Measurements from ENCODE around the gene METTL8.
"Not testable (repeated sequence)": the region's sequence is repeated elsewhere in the genome, so short reads cannot be mapped to it uniquely, and the experiment has no call there.

The METTL8 gene

DNA sequence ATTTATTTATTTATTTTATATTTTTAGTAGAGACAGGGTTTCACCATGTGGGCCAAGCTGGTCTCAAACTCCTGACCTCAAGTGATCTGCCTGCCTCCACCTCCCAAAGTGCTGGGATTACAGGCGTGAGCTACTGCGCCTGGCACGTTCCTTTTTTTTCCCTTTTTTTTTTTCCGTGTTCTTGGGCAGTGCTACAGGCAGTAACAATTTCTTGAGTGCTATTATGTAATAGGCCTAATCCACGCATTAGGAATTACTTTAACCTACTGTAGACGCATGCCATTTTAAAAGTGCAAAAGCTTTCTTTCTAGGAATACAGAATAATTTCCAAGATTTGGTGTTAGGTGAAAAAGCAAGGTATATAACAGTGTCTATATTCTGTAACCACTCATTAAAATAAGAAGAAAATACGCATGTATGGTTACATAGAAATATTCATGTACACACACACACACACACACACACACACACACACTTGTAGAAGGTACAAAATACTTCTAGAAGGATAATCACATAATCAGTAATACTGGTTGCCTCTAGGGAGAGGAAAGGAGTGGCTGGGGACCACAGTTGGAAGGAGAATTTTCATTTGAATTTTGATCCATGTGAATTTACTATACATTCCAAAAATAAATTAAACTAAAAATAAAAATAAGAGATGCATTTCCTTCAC, 92.3 kb downstream of the METTL8 start:
- no peak for DNase-seq

DNA sequence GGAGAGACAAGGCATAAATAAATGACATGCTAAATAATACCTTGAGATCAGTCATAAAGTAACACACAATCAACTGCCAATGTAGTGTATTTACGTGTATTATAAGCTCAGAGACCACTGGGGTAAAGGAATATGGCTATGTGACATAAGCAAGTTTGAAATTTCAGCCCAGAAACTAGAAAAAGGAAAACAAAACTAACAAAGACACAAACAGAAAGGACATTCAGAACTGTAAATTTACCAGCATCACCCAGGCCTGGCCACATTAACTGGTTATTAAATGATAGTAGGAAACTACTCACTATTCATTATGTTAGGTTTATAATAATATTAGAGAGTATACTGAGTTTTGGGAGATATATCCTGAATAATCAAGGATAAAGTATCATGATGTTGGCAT, 98.8 kb downstream of the METTL8 start:
- no peak for DNase-seq

DNA sequence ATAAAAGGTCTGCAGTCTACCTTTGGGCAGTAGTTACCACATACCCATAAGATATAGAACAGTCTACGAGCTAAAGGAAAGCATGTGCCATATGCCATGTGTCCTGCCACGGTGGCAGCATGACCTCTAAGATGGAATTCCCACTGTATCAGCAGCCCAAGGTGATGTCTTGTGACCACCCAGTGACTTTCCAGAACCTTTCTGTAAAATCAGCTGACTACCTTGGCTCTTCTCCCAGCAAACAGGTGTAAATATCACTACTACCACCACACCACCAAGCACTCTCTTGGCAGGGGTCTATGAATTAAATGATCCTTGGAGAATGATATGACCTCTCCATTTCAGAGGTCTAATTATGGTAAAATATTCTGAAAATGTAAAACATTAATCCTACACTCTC, 99.6 kb downstream of the METTL8 start:
- no peak for DNase-seq

DNA sequence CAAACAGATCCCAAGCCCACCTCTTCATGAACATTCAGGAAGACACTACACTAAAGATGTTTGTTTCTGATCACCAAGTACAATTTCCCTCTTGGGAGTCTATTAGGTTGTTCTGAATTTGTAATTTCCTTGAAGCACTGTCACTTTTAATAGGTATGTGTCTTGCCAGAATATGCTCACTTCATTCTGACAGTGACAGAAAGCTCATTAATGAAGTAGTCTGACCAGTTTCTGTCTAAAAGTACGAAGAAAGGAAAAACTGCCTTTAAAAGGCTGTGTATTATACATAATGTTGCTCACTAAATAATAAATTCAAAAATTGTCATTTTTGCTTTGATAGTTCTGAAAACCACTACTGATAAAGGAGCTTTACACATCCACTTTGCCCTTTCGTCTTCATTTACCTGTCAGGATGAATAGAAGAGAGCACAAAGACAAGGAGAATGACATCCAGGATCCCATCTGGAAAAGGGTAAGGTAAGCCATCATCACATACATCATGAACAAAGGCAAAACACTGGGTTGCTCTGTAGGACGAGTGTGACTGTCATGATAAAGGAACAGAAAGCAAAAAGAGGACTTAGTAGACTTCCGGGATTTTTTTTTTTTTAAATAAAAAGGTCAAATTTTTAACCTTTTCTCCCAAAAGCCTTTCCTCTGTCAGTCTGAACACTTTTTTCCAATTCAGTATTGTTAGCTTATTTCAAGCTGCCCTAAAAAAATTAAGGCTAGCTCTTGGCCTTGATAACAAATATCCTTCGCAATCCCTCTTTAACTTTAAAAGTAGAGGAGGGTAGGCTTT, 103.4 kb downstream of the METTL8 start:
- no peak for DNase-seq

DNA sequence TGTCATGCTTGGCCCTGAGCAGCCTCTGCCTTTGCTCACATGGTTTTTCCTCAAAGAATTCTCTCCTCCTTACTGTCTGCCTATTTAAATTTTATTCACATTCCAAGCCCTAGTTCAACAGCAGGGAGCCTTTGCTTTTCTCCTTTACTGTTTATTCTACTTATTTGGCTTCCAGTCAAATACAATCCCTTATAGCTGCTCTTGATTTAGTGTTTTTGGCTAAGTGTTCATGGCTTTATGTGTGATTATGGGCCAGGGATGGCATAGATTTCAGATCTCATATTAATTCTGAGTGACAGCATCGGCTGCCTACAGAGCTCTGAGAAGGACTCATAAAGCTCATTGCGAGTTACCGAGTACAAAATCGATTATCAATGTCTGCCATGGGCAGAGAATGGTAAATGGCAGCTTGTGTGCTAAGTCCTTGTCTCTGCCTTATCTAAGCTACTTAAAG, 106.7 kb downstream of the METTL8 start:
- no peak for DNase-seq

DNA sequence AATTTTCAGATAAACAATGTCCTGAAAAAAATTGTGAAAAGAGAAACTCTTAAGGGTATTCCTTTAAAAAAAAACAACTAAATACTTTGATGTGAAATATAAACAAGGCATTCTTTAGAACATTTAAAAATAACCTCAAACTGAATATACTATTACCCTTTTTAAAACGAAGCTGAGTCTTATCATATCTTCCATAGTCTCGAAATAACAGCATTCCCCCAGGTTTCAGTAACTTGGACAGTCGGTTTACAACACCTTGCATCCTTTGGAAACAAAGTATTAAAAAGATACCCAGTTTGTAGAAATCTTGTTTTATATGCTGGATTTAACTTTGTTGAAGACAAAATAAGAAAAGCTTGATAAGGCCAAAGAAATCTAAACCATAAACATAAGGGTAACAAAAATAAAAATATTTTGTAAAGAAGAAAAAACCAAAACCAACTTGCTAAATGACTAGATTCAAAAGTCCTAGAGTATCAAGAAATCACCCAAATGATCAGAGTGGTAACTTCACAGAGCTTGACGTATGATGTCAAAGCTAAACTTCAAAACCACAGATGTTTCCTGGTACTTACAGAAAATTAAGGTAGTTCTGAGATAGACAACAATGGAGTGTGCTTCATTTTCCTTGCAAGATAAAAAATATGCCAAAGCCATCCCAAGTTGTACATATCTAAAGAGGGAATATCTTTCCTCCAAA, 107.8 kb downstream of the METTL8 start:
- DNase-seq, result no peak

DNA sequence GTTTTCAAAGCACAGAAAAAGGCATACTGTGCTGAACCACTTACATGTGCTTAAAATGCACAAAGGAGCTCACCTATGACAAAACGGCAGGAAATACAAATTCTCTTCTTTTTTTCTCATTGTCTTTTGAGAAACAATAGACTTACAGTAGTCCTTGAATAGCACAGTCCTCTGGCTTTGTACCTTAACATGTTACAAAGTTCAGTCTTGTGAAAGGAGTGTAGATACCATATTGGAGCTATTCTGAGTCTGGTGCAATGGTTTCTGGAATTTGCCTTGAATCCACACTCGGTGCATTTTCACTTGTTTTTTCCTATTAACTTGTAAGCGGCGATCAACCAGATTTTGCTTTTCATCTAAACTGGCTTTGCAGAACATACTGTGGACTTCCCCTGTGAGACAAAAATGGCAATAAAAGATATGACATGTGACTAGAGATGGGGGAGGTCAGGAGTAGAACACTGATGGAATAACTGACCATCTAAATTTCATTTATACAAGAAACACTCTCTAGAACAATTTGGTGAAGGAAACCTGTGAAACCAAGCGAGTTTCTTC, 109.7 kb downstream of the METTL8 start:
- DNase-seq, result no peak

DNA sequence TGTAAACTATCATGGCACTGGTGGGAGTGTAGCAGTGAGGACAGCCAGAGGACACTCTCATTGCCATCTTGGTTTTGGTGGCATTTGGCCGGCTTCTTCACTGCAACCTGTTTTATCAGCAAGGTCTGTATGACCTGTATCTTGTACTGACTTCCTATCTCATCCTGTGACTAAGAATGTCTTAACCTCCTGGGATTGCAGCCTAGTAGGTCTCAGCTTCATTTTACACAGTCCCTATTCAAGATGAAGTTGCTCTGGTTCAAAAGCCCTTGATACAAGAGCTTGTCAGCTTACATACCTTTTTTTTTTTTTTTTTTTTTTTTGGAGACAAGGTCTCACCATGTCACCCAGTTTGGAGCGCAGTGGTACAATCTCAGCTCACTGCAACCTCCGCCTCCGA, 110.9 kb downstream of the METTL8 start:
- DNase-seq, result no peak

DNA sequence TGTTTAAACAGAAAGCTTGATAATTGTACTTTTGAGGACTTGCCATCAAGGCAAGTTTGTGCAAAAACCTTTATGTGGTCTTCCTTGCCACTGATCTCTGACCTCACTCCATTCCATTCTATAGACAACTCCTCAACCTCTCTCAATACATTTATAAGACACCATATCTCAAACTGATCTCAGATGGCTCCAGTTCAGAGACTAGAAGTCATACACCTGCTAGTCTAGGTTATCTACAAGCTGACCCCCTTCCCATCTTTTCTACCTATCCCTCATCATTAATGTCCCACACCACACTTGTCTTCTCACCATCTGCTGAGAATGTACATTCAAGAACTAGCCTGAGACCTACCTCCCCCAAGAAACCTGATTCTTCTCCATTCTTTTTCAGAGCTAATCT, 113.1 kb downstream of the METTL8 start:
- DNase-seq, result no peak

DNA sequence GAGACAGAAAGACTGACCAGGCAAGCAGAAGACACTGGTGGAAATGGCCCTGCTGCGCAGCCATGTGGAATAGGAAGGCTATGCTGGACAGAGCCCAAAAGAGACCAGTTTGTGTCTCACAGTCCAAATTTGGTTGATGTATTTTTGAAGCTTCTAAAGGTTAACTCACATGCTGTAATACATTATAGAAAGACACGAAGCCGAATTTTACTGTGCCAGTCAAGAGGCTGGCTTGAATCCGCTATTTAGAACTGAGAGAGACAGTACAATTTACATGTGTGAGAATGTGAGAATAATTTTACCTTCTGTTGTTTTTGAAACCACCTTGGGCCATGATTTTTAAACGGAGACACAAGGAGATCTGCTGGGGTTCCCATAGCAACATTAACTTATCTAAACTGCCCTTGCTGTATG, 113.6 kb downstream of the METTL8 start:
- no peak for DNase-seq

DNA sequence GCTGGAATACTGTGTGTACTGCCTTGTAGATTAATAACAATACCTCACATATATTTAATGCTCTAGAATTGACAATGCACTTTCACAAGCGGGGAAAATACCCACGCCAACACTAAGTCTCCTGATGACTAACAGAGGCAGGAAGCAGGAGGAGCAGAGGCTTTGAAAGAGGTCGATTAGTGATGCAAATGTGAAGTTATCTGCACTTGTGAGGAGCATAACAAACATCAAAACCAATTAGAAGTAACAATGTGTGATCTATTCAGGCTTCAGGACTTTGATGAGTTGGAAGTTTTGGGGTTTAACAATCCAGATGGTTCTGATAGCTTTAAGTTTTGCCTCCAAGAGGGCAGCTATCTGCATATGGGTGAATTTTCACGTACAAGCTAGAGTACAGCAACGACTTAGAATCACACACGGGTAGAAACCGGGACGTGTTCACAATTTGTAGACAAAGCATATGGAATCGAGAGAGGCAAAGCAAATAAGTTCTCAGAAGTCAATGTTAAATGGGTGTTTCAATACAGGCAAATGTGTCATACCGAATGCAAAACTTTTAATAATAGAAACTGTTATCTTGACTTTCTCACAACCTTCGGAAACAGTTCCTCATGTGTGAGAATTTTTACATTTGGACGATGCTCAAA, 114.5 kb downstream of the METTL8 start:
- DNase-seq, result no peak

DNA sequence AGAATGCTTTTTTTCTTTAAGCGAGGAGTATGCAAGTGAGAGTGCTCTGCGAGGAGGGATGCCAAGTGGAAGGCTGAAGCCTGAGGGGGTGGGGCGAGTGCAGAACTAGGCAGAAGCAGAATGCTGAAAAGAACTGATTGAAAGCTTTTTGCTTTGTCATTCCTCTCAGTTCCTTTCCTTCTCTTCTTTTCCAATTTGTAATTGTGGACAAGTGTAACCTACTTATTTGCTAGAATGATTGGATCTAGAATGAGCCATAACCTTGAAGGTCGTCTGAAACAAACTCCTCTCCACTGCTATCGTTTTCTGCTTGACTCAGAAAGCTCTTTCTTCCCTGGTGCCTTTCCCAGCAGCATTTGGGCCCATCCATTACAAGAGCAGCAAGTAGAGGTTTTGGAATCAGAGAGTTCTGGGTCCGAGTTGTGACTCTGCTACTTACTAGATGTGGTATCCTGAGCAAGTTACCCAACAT, 115.3 kb downstream of the METTL8 start:
- DNase-seq, result peak; percentile 72

DNA sequence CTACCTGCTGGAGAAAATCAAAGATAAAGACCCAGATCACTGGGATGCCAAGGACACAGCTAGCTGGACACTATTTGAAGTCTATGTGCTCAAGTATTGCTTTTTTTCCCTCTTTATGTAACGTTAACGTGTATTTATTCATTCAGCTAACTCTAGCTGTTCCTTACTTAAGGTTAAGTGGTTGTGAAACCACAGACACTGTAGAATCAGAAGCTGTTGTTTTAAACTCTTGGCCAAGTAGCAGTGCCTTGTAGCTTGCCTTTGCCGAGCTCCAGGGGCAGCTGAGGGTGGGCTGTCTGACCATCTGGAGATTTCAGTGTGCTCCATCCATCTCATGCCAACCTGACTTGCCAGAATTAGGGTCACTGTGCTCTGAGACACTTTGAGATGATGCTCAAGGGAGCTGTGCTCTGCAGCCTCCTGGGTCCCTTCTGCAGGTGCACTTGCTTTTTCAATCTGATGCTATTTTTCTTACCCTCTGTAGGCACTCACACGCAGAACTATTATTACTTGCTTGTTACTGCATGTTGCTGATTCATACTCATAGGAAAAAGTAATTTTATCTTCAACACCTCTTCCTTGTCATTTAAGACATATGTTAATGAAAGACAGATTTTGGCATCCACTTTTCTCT, 116.2 kb downstream of the METTL8 start:
- peak; percentile 13 for DNase-seq

DNA sequence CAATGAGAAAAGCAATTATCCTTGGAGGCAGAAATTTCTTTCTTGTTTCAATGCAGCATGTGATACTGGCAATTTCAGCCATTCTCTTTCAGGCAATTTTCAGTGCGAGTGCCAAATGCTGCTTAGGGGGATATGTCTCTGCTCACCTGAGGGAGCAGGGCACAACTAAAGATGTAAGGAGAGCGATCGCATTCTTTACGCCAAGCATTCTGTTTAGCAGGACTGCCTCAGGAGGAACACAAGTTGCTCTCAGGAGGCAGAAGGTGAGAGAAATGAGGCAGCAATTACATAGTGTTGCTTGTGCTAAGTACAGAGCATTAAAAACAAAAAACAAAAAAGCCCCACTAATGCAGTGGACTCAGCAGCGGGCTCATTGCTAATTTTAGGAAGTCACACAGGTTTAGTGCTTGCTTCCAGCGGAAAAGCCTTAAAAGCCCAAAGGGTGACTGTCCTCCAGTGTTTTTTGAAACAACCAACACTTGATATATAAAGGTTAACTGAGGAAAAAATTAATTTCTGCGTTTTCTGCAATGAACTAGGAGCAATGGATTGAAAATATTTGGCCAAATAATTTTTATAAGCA, 116.9 kb downstream of the METTL8 start:
- DNase-seq, result no peak

DNA sequence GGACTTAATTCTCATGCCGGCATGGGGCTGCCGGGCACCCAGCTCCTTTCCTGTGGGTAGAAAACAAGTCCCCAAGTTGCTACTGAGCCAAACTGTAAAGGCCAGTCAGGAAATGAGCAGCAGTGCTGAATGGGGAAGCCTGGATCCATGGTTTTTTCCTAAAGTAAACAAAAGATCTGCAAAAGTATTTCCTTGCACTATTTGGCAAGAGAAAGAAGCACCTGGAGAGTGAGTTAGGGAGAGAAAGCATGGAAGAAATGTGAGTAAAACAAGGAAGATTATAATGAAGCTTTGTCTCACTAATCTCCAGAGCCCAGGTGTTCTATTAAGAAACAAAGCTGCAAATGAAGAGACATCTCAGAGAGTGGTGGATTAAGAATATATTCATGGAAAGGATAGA, 117.6 kb downstream of the METTL8 start:
- DNase-seq, result no peak

DNA sequence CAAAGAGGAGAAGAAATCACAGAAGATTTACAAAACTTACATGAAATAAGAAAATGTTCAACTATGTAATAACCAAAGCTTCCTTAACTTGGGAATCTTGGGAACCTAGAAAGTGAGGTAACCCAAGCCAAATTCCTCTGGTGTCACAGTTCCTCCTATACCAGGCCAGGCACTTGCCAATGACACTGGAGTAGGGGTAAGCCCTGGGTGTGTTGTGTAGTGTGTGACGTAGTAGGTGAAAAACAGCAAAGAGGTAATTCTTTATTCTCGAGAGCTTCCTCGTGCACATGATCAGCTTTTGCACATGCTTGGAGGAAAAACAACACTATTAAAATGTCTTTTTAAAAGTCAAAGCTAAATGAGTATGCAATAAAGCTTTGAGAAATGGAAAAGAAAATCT, 118.0 kb downstream of the METTL8 start:
- DNase-seq, result no peak

DNA sequence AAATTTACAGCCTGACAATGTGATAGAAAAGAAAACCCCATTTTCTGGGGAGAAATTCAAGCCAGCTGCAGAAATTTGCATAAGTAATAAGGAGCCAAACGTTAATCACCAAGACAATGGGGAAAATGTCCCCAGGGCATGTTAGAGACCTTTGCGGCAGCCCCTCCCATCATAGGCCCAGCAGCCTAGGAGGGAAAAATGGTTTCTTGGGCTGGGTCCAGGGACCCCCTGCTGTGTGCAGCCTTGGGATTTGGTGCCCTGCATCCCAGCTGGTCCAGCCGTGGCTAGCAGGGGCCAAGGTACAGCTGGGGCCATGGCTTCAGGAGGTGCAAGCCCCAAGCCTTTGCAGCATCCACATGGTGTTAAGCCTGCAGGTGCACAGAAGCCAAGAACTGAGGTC, 121.6 kb downstream of the METTL8 start:
- DNase-seq, result not testable (repeated sequence)

DNA sequence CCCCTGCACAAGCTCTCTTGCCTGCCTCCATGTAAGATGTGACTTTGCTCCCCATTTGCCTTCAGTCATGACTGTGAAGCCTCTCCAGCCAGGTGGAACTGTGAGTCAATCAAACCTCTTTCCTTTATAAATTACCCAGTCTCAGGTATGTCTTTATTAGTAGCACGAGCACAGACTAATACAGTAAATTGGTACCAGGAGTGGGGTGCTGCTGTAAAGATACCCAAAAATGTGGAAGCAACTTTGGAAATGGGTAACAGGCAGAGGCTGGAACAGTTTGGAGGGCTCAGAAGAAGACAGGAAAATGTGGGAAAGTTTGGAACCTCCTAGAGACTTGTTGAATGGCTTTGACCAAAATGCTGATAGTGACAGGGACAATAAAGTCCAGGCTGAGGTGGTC, 122.2 kb downstream of the METTL8 start:
- not testable (repeated sequence) for DNase-seq

DNA sequence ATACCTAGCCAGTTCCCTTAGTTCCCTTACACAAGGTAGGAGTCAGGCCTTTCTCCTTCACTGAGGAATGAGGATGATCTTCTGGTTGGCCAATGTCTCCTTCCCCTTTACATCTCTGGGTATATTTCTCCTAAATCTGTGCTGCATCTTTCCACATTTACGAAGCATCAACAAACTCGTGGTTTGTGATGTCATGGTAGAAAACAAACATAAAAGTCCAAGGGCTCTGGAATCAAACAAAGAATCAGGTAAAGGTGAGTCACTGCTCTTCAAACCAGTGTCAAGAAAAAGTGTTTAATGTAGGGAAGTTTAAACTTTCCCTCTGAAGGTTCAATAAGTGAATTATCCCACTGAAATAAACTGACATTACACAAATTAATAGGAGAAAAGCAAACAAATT, 122.9 kb downstream of the METTL8 start:
- DNase-seq, result no peak

DNA sequence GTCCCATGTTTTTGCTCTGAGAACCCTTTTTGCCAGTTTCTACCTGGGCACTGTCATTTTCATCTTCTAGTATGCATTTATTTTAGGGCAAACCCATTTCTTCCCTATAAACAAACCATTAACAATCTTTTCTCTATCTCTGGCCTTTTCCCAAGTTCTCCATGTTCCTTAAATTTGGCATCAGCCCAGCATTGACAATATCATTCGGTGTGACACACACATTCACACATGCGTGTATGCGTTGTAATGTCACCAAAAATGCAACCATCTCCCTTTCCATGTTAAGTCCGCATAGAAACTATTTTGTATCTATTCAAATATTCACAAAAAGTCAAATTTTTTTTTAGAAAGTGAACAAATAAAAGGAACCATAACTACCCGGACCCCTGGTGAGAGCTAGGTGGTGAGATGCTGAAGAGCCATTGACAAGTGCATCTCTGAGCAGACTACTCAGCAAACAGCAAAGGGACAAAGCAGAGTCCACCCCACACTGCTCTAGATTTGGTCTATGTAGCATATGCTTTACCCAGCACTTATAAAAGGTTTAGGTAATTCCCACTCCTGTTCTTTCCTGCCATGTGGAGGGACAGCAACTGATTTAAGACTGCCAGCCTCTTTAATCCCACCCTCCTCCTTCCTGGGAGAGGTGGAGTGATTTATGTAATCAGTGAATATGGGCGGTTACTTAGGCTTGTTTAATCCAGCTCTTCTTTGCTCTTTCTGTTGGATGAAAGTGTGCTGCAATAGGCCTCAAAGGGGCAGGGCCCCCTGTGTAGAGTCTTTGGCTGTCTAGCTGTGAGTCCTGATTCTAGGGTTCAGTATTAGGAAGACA, 124.1 kb downstream of the METTL8 start:
- no peak for DNase-seq

Data from midbrain (tissue), 1 donor.